ENCODE data around the gene TSPAN7. TPM values are rescaled to one million over a fixed set of nuclear protein-coding genes. Genes with fewer than 3 reads are reported as not detected.

TSPAN7 gene
- total and polyA plus RNA-seq, 2 of the 8 experiments (the other 6 are each of a cell fraction or from before 2014, with no cell fraction given) = 32.1 to 37.7 TPM

GRCh38 chrX:38727668-38728067, 166.3 kb downstream of the TSPAN7 start:
- H3K27me3 ChIP-seq (replicated peaks in 1 of 4; ENCODE audit: control insufficient read depth in 3 of 4, extremely low read depth in 1 of 4, insufficient read depth in 3 of 4, low read length in 3 of 4) = no peaks in the 10 kb centered on the region
- H3K4me3 ChIP-seq (ENCODE audit: extremely low read depth in 1 of 4, insufficient read depth in 2 of 4, low read depth in 3 of 4, low read length in 4 of 4) = no peak overlapping the region
- H4K91ac ChIP-seq (replicated peaks; ENCODE audit: insufficient read length, low read length) = no peak overlapping the region
- no peak overlapping the region for H3K4me2 ChIP-seq (ENCODE audit: insufficient read depth in 1 of 2, low read depth in 2 of 2, low read length in 2 of 2)
- H4K20me1 ChIP-seq (replicated peaks in 1 of 2; ENCODE audit: control insufficient read depth in 1 of 2, insufficient read depth in 2 of 2, low read length in 2 of 2) = no peaks in the 10 kb centered on the region
- no peak for TF ChIP-seq SAP30 (IDR thresholded peaks at IDR 0.05; ENCODE audit: insufficient read depth, insufficient replicate concordance, low read length)
- TF ChIP-seq POLR2AphosphoS5 (IDR thresholded peaks at IDR 0.05; ENCODE audit: low read depth, low read length) = no peak
- no peak for TF ChIP-seq CEBPB (IDR thresholded peaks at IDR 0.05; ENCODE audit: low read depth, low read length)
- TF ChIP-seq FOSL1 (IDR thresholded peaks at IDR 0.05; ENCODE audit: insufficient read depth, low read depth, low read length) = no peak
- TF ChIP-seq TEAD4 (IDR thresholded peaks at IDR 0.05; ENCODE audit: low read depth, low read length) = no peak
- no peak for TF ChIP-seq KDM4A (IDR thresholded peaks at IDR 0.05; ENCODE audit: low read depth, low read length, severe bottlenecking)
- no peak for TF ChIP-seq TCF12 (IDR thresholded peaks at IDR 0.05; ENCODE audit: low read depth, low read length)
- no peak for TF ChIP-seq POU5F1 (IDR thresholded peaks at IDR 0.05; ENCODE audit: low read depth, low read length)
- no peak for TF ChIP-seq SIN3A (conservative IDR thresholded peaks at IDR 0.05 in 1 of 2, IDR thresholded peaks at IDR 0.05 in 1 of 2; ENCODE audit: low read depth in 1 of 2, low read length in 2 of 2)
- TF ChIP-seq, protein P1, sequence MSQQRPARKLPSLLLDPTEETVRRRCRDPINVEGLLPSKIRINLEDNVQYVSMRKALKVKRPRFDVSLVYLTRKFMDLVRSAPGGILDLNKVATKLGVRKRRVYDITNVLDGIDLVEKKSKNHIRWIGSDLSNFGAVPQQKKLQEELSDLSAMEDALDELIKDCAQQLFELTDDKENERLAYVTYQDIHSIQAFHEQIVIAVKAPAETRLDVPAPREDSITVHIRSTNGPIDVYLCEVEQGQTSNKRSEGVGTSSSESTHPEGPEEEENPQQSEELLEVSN (IDR thresholded peaks at IDR 0.05) = no peak
- no peak for TF ChIP-seq BACH1 (IDR thresholded peaks at IDR 0.05; ENCODE audit: low read length)
- TF ChIP-seq RAD21 (IDR thresholded peaks at IDR 0.05 in 1 of 2, conservative IDR thresholded peaks at IDR 0.05 in 1 of 2; ENCODE audit: low read depth in 2 of 2, low read length in 2 of 2) = no peak
- TF ChIP-seq, protein P2, sequence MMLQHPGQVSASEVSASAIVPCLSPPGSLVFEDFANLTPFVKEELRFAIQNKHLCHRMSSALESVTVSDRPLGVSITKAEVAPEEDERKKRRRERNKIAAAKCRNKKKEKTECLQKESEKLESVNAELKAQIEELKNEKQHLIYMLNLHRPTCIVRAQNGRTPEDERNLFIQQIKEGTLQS (IDR thresholded peaks at IDR 0.05; ENCODE audit: insufficient read depth, low read depth, low read length) = no peak
- TF ChIP-seq RFX5 (IDR thresholded peaks at IDR 0.05; ENCODE audit: borderline replicate concordance, low read depth, low read length) = no peak
- H2AK5ac ChIP-seq (ENCODE audit: low read depth, low read length) = no peak overlapping the region
- H4K8ac ChIP-seq (ENCODE audit: extremely low read depth, insufficient read depth, low read length) = no peak overlapping the region
- 89% methylated on average over 3 of the region's 3 CpGs; no CpG with 5 or more reads in 1 of the 2 experiments for WGBS, 2 experiments (ENCODE audit: extremely low coverage in 1 of 2, insufficient coverage in 1 of 2, insufficient read length in 1 of 2, insufficient replicate concordance in 2 of 2, low coverage in 1 of 2, low lambda C conversion rate in 2 of 2, missing lambda C conversion rate in 1 of 2)
- H3K79me1 ChIP-seq (ENCODE audit: low read depth, low read length) = no peaks in the 10 kb centered on the region
- H3K9ac ChIP-seq (replicated peaks in 1 of 4; ENCODE audit: extremely low read depth in 1 of 4, low read depth in 3 of 4, low read length in 3 of 4) = no peak overlapping the region
- FAIRE-seq = no peak
- CTCF ChIA-PET (ENCODE audit: partially characterized antibody) = no interaction called here
- H3K4me1 ChIP-seq (replicated peaks in 1 of 4; ENCODE audit: control insufficient read depth in 3 of 4, insufficient read depth in 4 of 4, low read length in 3 of 4) = no peaks in the 10 kb centered on the region
- no peak overlapping the region for H2AFZ ChIP-seq (ENCODE audit: low read length)
- H3K14ac ChIP-seq (ENCODE audit: insufficient read length) = no peak overlapping the region
- no peak overlapping the region for H3K4ac ChIP-seq (replicated peaks; ENCODE audit: insufficient read length, low read depth, low read length)
- no peak overlapping the region for H4K5ac ChIP-seq (ENCODE audit: insufficient read length, low read depth, low read length)
- no peak overlapping the region for H3K18ac ChIP-seq (ENCODE audit: extremely low read depth, low read length)
- no peak overlapping the region for H3K23ac ChIP-seq (ENCODE audit: insufficient read length)
- H2BK12ac ChIP-seq (ENCODE audit: low read depth, low read length) = no peak overlapping the region
- no peak for DNase-seq (ENCODE audit: low read depth in 1 of 2, low spot score in 2 of 2)
- H2BK120ac ChIP-seq (replicated peaks; ENCODE audit: low read depth, low read length) = no peak overlapping the region
- no peak overlapping the region for H2BK20ac ChIP-seq (ENCODE audit: low read length)
- no peaks in the 10 kb centered on the region for H3K36me3 ChIP-seq (ENCODE audit: control insufficient read depth in 2 of 4, insufficient read depth in 4 of 4, low read length in 3 of 4)
- no peak overlapping the region for H2BK5ac ChIP-seq (ENCODE audit: low read depth, low read length)
- no peaks in the 10 kb centered on the region for H3K23me2 ChIP-seq (ENCODE audit: low read depth, low read length)
- H2BK15ac ChIP-seq (ENCODE audit: low read length) = no peak overlapping the region
- POLR2A ChIA-PET (ENCODE audit: partially characterized antibody) = no interaction called here
- no peaks in the 10 kb centered on the region for H3K79me2 ChIP-seq (ENCODE audit: control insufficient read depth in 1 of 2, insufficient read depth in 2 of 2, low read length in 2 of 2)
- no peak overlapping the region for H3K27ac ChIP-seq (ENCODE audit: low read depth, low read length)
- no peak overlapping the region for H3K56ac ChIP-seq (replicated peaks; ENCODE audit: insufficient read length, low read depth, low read length)
- no peaks in the 10 kb centered on the region for H3K9me3 ChIP-seq (ENCODE audit: insufficient read depth in 2 of 2, low read depth in 1 of 2, low read length in 1 of 2)

All from H1 (cell line).